Transverse colon (tissue), 4 donors: Measurements from ENCODE around the gene SLC19A1.
"Not testable (repeated sequence)": the region's sequence is repeated elsewhere in the genome, so short reads cannot be mapped to it uniquely, and the experiment has no call there.

Source experiments
- CTCF ChIP-seq, 5 experiments: fragments of 200-600 bp in 3 of 5; fragments of 450-650 bp in 2 of 5; sonication (generic) in 3 of 5; IDR thresholded peaks; 1 replicate in 2 of 5; 2 replicates in 3 of 5; pipeline ENCODE4 v1.5.1; 2016 to 2017; ENCODE audit warnings: antibody characterized with exemption in 5 of 5, inconsistent platforms in 3 of 5, mild to moderate bottlenecking in 2 of 5, moderate library complexity in 1 of 5
- POLR2A ChIP-seq: fragments of 450-650 bp; IDR thresholded peaks from one replicate; pipeline ENCODE4 v1.6.1; 2016; ENCODE audit warnings: antibody characterized with exemption, mild to moderate bottlenecking, moderate library complexity
- POLR2AphosphoS5 ChIP-seq, 3 donors: sonication (generic); formaldehyde crosslinking; IDR thresholded peaks; one replicate each; pipeline ENCODE4 v1.6.1; 2016; ENCODE audit warnings: antibody characterized with exemption in 3 of 3

- TF ChIP-seq POLR2A; POLR2AphosphoS5 (IDR thresholded peaks at IDR 0.05); CTCF (IDR thresholded peaks at IDR 0.05): not testable (repeated sequence)
Measured at GRCh38 chr21:45531114-45531392, 11.2 kb downstream of the SLC19A1 start.
